A673 (cell line): Measurements from ENCODE around the gene HOXA1. TPM values are rescaled to one million over a fixed set of nuclear protein-coding genes. Genes with fewer than 3 reads are reported as not detected.

Experiments
- BruUV-seq: library from RNA; stranded (reverse); fragments of 400-500 nt; replicated peaks from 2 replicates; lab custom pipeline; 2021; lab: Mats Ljungman, UMichigan
- CTCF ChIA-PET: fragments of 300-600 bp; sonication (Branson Sonifier 250); formaldehyde crosslinking; loops from one replicate; lab custom pipeline; 2022; ENCODE audit warnings: antibody characterized with exemption; lab: Charles Lee
- POLR2A ChIA-PET: fragments of 300-600 bp; sonication (Branson Sonifier 250); formaldehyde crosslinking; loops from one replicate; lab custom pipeline; 2022; ENCODE audit warnings: antibody characterized with exemption; ENCODE audit not compliant: low non-redundant PET; lab: Charles Lee
- DNase-seq: peaks from one replicate; pipeline ENCODE4 v3.0.0-alpha.2; 2015; ENCODE audit warnings: low spot score
- H3K27ac ChIP-seq: fragments of 200-600 bp; sonication (generic); 2 replicates; pipeline ENCODE4 v1.5.1; 2016; ENCODE audit warnings: mixed run types, low read depth, mild to moderate bottlenecking, mixed read lengths, antibody characterized with exemption, low read length; ENCODE audit not compliant: poor library complexity, severe bottlenecking
- H3K27me3 ChIP-seq: fragments of 200-600 bp; sonication (generic); replicated peaks from 2 replicates; pipeline ENCODE4 v1.6.1; 2017; ENCODE audit warnings: mixed run types, low read depth, mild to moderate bottlenecking, mixed read lengths, antibody characterized with exemption, low read length; ENCODE audit not compliant: insufficient read depth, poor library complexity
- H3K36me3 ChIP-seq: fragments of 200-600 bp; sonication (generic); 2 replicates; pipeline ENCODE4 v1.6.1; 2016; ENCODE audit warnings: mixed run types, mild to moderate bottlenecking, mixed read lengths, antibody characterized with exemption, low read length; ENCODE audit not compliant: insufficient read depth, poor library complexity, severe bottlenecking
- H3K4me1 ChIP-seq: fragments of 200-600 bp; sonication (generic); 2 replicates; pipeline ENCODE4 v1.6.1; 2017; ENCODE audit warnings: mixed run types, mild to moderate bottlenecking, mixed read lengths, antibody characterized with exemption, low read length; ENCODE audit not compliant: insufficient read depth, poor library complexity, severe bottlenecking
- H3K4me3 ChIP-seq: fragments of 200-600 bp; sonication (generic); 2 replicates; pipeline ENCODE4 v1.5.1; 2016; ENCODE audit warnings: low read depth, mixed run types, mild to moderate bottlenecking, mixed read lengths, low read length; ENCODE audit not compliant: poor library complexity, severe bottlenecking
- H3K9me3 ChIP-seq: fragments of 200-600 bp; sonication (generic); 2 replicates; pipeline ENCODE4 v1.6.1; 2016; ENCODE audit warnings: mixed run types, low read depth, mild to moderate bottlenecking, mixed read lengths, antibody characterized with exemption, low read length; ENCODE audit not compliant: poor library complexity, severe bottlenecking
- CTCF ChIP-seq: fragments of 300-800, 200-600 bp; sonication (generic); conservative IDR thresholded peaks from 2 replicates; pipeline ENCODE4 v1.5.1; 2017; ENCODE audit warnings: low read depth, mild to moderate bottlenecking, antibody characterized with exemption, low read length, moderate library complexity, mixed read lengths
- EZH2 ChIP-seq: fragments of 200-600 bp; sonication (generic); IDR thresholded peaks from 2 replicates; pipeline ENCODE4 v1.6.1; 2017; ENCODE audit warnings: borderline replicate concordance, low read depth, mild to moderate bottlenecking, mixed read lengths, antibody characterized with exemption, low read length; ENCODE audit not compliant: poor library complexity, severe bottlenecking
- intact Hi-C: fragments of 100-400 bp; cut with micrococcal nuclease; formaldehyde crosslinking; loops from one replicate; pipeline ENCODE4 v1.10.0; 2022; ENCODE audit not compliant: unreplicated experiment
- total RNA-seq: library from RNA; stranded (reverse); gene quantifications from 2 replicates; pipeline ENCODE4 v1.2.3, GENCODE V29; 2021

HOXA1 gene
- total RNA-seq, 1 experiment from 2014 or later: not detected

- Histone ChIP-seq H3K36me3 (no peaks in the 10 kb centered on the region), H3K4me3 (no peak overlapping the region), H3K4me1 (no peaks in the 10 kb centered on the region), H3K9me3 (no peaks in the 10 kb centered on the region), H3K27me3 (peaks cover 97% of the 10 kb centered on the region), H3K27ac (no peak overlapping the region)
- DNase-seq: no peak
- ChIA-PET CTCF (interaction anchor here (0.6 kb wide), 1 partner anchor 1244 kb away, joined by 3 read pairs; no protein-coding TSS in a partner anchor), POLR2A (no interaction called here)
- intact Hi-C loops: no loop called here
- TF ChIP-seq CTCF: no peak
- TF ChIP-seq EZH2: peak; percentile 98
- no TSS peak for BruUV-seq
Measured at GRCh38 chr7:27115221-27116026, 19.6 kb upstream of the HOXA1 start.

- H3K4me3 ChIP-seq: no peak overlapping the region
- no peaks in the 10 kb centered on the region for H3K9me3 ChIP-seq
- intact Hi-C loops: no loop called here
- TF ChIP-seq EZH2 (no peak), CTCF (no peak)
- BruUV-seq: no TSS peak
- DNase-seq: no peak
- H3K4me1 ChIP-seq: no peaks in the 10 kb centered on the region
- H3K27me3 ChIP-seq: peaks cover 97% of the 10 kb centered on the region
- no peaks in the 10 kb centered on the region for H3K36me3 ChIP-seq
- ChIA-PET POLR2A (no interaction called here), CTCF (interaction anchor here (0.6 kb wide), 1 partner anchor 1244 kb away, joined by 3 read pairs; no protein-coding TSS in a partner anchor)
- H3K27ac ChIP-seq: no peak overlapping the region
Measured at GRCh38 chr7:27114881-27115220, 19.1 kb upstream of the HOXA1 start.

GRCh38 chr7:27113991-27114769 lies 18.4 kb upstream of the HOXA1 start:
- no peak for TF ChIP-seq EZH2
- no peak for TF ChIP-seq CTCF
- CTCF ChIA-PET: interaction anchor here (0.6 kb wide), 1 partner anchor 47 kb away, joined by 10 read pairs; no protein-coding TSS in a partner anchor
- no TSS peak for BruUV-seq
- no peak for DNase-seq
- no peaks in the 10 kb centered on the region for H3K4me1 ChIP-seq
- H3K27ac ChIP-seq: no peak overlapping the region
- no peak overlapping the region for H3K4me3 ChIP-seq
- no peaks in the 10 kb centered on the region for H3K9me3 ChIP-seq
- intact Hi-C loops: no loop called here
- H3K27me3 ChIP-seq: peaks cover 97% of the 10 kb centered on the region
- no peaks in the 10 kb centered on the region for H3K36me3 ChIP-seq
- POLR2A ChIA-PET: no interaction called here
